Endothelial cell of umbilical vein (primary cell): Measurements from ENCODE around the gene UAP1L1. TPM values are rescaled to one million over a fixed set of nuclear protein-coding genes. Genes with fewer than 3 reads are reported as not detected.

ENCODE experiments used
- BruUV-seq: library from RNA; stranded (reverse); fragments of 400-500 nt; replicated peaks from 2 replicates; lab custom pipeline; 2021; lab: Mats Ljungman, UMichigan
- CTCF ChIA-PET: fragments of 300-600, 350-600 bp; sonication (Branson Sonifier 250); formaldehyde crosslinking; loops from one replicate; lab custom pipeline; 2021; ENCODE audit warnings: antibody characterized with exemption, inconsistent platforms; lab: Charles Lee
- POLR2A ChIA-PET: fragments of 300-600, 350-600 bp; sonication (Branson Sonifier 250); formaldehyde crosslinking; loops from one replicate; lab custom pipeline; 2021; ENCODE audit warnings: antibody characterized with exemption, inconsistent platforms; lab: Charles Lee
- DNase-seq: peaks from one replicate; pipeline ENCODE4 v3.0.0-alpha.2; 2011; ENCODE audit warnings: low read depth, low spot score
- FAIRE-seq: peaks from 2 replicates; lab custom pipeline; 2011; peaks lifted over from hg19 to GRCh38; lab: Jason Lieb, UNC
- H2AFZ ChIP-seq: 2 replicates; pipeline ENCODE4 v1.6.0; 2012; ENCODE audit warnings: low read depth, low read length, control low read depth, inconsistent platforms
- H3K27ac ChIP-seq: 2 replicates; pipeline ENCODE4 v1.5.1; 2011; ENCODE audit warnings: low read depth, mild to moderate bottlenecking, control low read depth, low read length, moderate library complexity; ENCODE audit not compliant: insufficient read depth
- H3K27me3 ChIP-seq, 2 experiments: 2 replicates each; pipeline versions ENCODE4 v1.6.0 to v1.6.1; 2011; ENCODE audit warnings: low read length in 2 of 2, mixed read lengths in 1 of 2; ENCODE audit not compliant: control insufficient read depth in 2 of 2, insufficient read depth in 2 of 2
- H3K36me3 ChIP-seq, 2 experiments: 2 replicates in 1 of 2; 3 replicates in 1 of 2; pipeline ENCODE4 v1.5.1; 2011; ENCODE audit warnings: low read length in 2 of 2, mild to moderate bottlenecking in 1 of 2, moderate library complexity in 1 of 2; ENCODE audit not compliant: control insufficient read depth in 2 of 2, insufficient read depth in 2 of 2; ENCODE audit errors: extremely low read depth in 1 of 2
- H3K4me1 ChIP-seq: 3 replicates; pipeline ENCODE4 v1.5.1; 2011; ENCODE audit warnings: mild to moderate bottlenecking, low read length; ENCODE audit not compliant: control insufficient read depth, insufficient read depth; ENCODE audit errors: extremely low read depth
- H3K4me2 ChIP-seq: 2 replicates; pipeline ENCODE4 v1.6.1; 2011; ENCODE audit warnings: low read length, control low read depth, mixed read lengths; ENCODE audit not compliant: insufficient read depth
- H3K4me3 ChIP-seq, 3 experiments: fragments of 200-600 bp in 1 of 3; sonication (generic), shearing (Covaris generic) in 1 of 3; replicated peaks in 1 of 3; 2 replicates each; pipeline ENCODE4 v1.5.1; 2011 to 2016; ENCODE audit warnings: control low read depth in 3 of 3, low read length in 3 of 3, mild to moderate bottlenecking in 2 of 3, inconsistent platforms in 1 of 3, low read depth in 1 of 3, moderate library complexity in 1 of 3; ENCODE audit not compliant: insufficient read depth in 1 of 3
- H3K79me2 ChIP-seq: 2 replicates; pipeline ENCODE4 v1.6.0; 2012; ENCODE audit warnings: low read length, inconsistent platforms; ENCODE audit not compliant: control insufficient read depth, insufficient read depth
- H3K9ac ChIP-seq: replicated peaks from 2 replicates; pipeline ENCODE3; 2011; ENCODE audit warnings: low read length, control low read depth; ENCODE audit not compliant: insufficient read depth; ENCODE audit errors: extremely low read depth
- H3K9me1 ChIP-seq: replicated peaks from 3 replicates; pipeline ENCODE4 v1.6.0; 2011; ENCODE audit warnings: mild to moderate bottlenecking, low read length; ENCODE audit not compliant: control insufficient read depth, insufficient read depth; ENCODE audit errors: extremely low read depth
- H3K9me3 ChIP-seq: replicated peaks from 2 replicates; pipeline ENCODE4 v1.5.1; 2012; ENCODE audit warnings: low read length, inconsistent platforms; ENCODE audit not compliant: control insufficient read depth, insufficient read depth
- H4K20me1 ChIP-seq: replicated peaks from 2 replicates; pipeline ENCODE3; 2011; ENCODE audit warnings: mild to moderate bottlenecking, low read length; ENCODE audit not compliant: control insufficient read depth, insufficient read depth; ENCODE audit errors: extremely low read depth
- EZH2 ChIP-seq: IDR thresholded peaks from 2 replicates; pipeline ENCODE4 v1.6.1; 2012; ENCODE audit warnings: borderline replicate concordance, low read depth, mild to moderate bottlenecking, moderate library complexity, low read length, inconsistent platforms; ENCODE audit not compliant: severe bottlenecking
- FOS ChIP-seq: IDR thresholded peaks from 2 replicates; pipeline ENCODE4 v1.6.1; 2011; ENCODE audit warnings: mild to moderate bottlenecking, low read length, moderate library complexity, borderline replicate concordance; ENCODE audit not compliant: insufficient read depth
- GATA2 ChIP-seq: IDR thresholded peaks from 2 replicates; pipeline ENCODE4 v1.7.0; 2011; ENCODE audit warnings: low read depth, mild to moderate bottlenecking, moderate library complexity, mixed read lengths, low read length; ENCODE audit not compliant: insufficient read length, insufficient read depth
- JUN ChIP-seq: IDR thresholded peaks from 2 replicates; pipeline ENCODE4 v1.6.1; 2011; ENCODE audit warnings: borderline replicate concordance, low read depth; ENCODE audit not compliant: insufficient read length, insufficient read depth
- MYC ChIP-seq: IDR thresholded peaks from one replicate; pipeline ENCODE4 v1.6.1; 2011; ENCODE audit warnings: mild to moderate bottlenecking, low read depth, low read length
- POLR2A ChIP-seq: IDR thresholded peaks from 2 replicates; pipeline ENCODE4 v1.6.1; 2012; ENCODE audit warnings: low read depth, mild to moderate bottlenecking, control low read depth, low read length
- POLR2AphosphoS5 ChIP-seq: IDR thresholded peaks from 2 replicates; pipeline ENCODE4 v1.6.1; 2012; ENCODE audit warnings: low read depth, mild to moderate bottlenecking, control low read depth, low read length, moderate library complexity; ENCODE audit not compliant: insufficient read depth
- dilution Hi-C: fragments of 300-500 bp; cut with MboI; formaldehyde crosslinking; loops from one replicate; pipeline ENCODE4 v1.15.0; 2019; ENCODE audit warnings: low sequenced_read_pairs; ENCODE audit not compliant: extremely low pct_ligation_motif_present
- intact Hi-C: fragments of 100-400 bp; cut with micrococcal nuclease; formaldehyde crosslinking; loops from one replicate; pipeline ENCODE4 v1.10.0; 2022
- polyA plus RNA-seq, 4 experiments: library from polyadenylated mRNA; depleted of rRNA in 3 of 4; stranded (reverse) in 3 of 4; unstranded in 1 of 4; fragments of >200 nt; gene quantifications; 2 replicates each; pipeline versions ENCODE4 v1.2.1 to v1.2.3, GENCODE V29; 2011 to 2012; ENCODE audit warnings: missing spikeins in 1 of 4
- total RNA-seq: library from RNA; stranded (reverse); gene quantifications from 2 replicates; pipeline ENCODE4 v1.2.3, GENCODE V29; 2021
- TF ChIP-seq, protein P1 (sequence below), 2 donors: IDR thresholded peaks; 1 replicate in 1 of 2; 2 replicates in 1 of 2; pipeline ENCODE4 v1.5.1; 2011; ENCODE audit warnings: low read length in 2 of 2, mild to moderate bottlenecking in 2 of 2, moderate library complexity in 2 of 2, control low read depth in 1 of 2, inconsistent platforms in 1 of 2, low read depth in 1 of 2; ENCODE audit not compliant: insufficient read depth in 1 of 2; ENCODE audit errors: extremely low read depth in 1 of 2
- TF ChIP-seq, protein P2 (sequence below): IDR thresholded peaks from 2 replicates; pipeline ENCODE4 v1.6.1; 2011; ENCODE audit not compliant: insufficient read depth, insufficient read length

Gene UAP1L1
- total and polyA plus RNA-seq, 2 donors (not counting 3 experiments of a cell fraction or from before 2014, with no cell fraction given): 26.0 to 41.7 TPM

DNA sequence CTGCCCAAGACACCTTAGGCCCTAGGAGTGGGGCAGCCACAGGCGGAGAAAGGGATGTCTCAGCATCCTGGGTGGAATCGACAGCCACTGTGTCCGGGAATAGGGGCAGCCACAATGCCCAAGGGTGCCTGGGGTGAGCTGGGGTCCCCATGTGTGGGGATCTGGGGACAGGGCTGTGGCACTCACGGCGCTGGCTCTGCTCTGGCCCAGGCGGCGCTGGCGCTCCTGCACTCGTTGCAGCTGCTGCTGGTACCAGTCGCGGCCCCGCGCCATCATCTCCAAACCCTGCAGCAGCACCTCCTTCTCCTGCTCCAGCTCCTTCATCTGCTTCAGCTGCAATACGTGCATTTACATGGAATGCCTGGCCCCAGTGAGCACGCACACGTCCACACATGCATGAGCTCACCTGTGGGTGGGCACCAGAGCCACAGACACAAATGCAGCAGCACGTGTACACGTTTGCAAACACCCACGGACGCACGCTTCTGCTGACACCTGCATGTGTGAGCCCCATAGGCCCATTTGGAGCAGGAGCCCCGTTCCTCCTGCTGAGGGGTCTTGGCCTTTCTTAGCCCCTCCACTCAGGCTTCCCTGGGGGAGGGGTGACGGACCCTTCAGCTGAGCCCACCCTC, 11.9 kb upstream of the UAP1L1 start:
- H2AFZ ChIP-seq: no peak overlapping the region
- intact Hi-C loops (no loop called here), dilution Hi-C loops (no loop called here)
- no peaks in the 10 kb centered on the region for H3K36me3 ChIP-seq
- POLR2A ChIA-PET: no interaction called here
- no peak overlapping the region for H3K27ac ChIP-seq
- no peaks in the 10 kb centered on the region for H3K9me1 ChIP-seq
- no peaks in the 10 kb centered on the region for H4K20me1 ChIP-seq
- H3K4me3 ChIP-seq: no peak overlapping the region
- TF ChIP-seq MYC (no peak), POLR2A (no peak), EZH2 (no peak), FOS (no peak), GATA2 (no peak), JUN (no peak), POLR2AphosphoS5 (no peak)
- TF ChIP-seq, protein P1, sequence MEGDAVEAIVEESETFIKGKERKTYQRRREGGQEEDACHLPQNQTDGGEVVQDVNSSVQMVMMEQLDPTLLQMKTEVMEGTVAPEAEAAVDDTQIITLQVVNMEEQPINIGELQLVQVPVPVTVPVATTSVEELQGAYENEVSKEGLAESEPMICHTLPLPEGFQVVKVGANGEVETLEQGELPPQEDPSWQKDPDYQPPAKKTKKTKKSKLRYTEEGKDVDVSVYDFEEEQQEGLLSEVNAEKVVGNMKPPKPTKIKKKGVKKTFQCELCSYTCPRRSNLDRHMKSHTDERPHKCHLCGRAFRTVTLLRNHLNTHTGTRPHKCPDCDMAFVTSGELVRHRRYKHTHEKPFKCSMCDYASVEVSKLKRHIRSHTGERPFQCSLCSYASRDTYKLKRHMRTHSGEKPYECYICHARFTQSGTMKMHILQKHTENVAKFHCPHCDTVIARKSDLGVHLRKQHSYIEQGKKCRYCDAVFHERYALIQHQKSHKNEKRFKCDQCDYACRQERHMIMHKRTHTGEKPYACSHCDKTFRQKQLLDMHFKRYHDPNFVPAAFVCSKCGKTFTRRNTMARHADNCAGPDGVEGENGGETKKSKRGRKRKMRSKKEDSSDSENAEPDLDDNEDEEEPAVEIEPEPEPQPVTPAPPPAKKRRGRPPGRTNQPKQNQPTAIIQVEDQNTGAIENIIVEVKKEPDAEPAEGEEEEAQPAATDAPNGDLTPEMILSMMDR (IDR thresholded peaks at IDR 0.05; ENCODE audit: extremely low read depth in 1 of 2, insufficient read depth in 1 of 2, low read depth in 1 of 2, low read length in 2 of 2): no peak
- TF ChIP-seq, protein P2, sequence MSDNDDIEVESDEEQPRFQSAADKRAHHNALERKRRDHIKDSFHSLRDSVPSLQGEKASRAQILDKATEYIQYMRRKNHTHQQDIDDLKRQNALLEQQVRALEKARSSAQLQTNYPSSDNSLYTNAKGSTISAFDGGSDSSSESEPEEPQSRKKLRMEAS: no peak
- DNase-seq (no peak), FAIRE-seq (no peak)
- H3K4me1 ChIP-seq: peaks cover 5% of the 10 kb centered on the region
- H3K79me2 ChIP-seq: peaks cover 9% of the 10 kb centered on the region
- H3K4me2 ChIP-seq: no peak overlapping the region
- no peaks in the 10 kb centered on the region for H3K27me3 ChIP-seq
- CTCF ChIA-PET: interaction anchor here (0.8 to 8.0 kb wide), 4 partner anchors 17 to 171 kb away, joined by 3 to 152 read pairs (median 22); partner anchors contain the start of gene NPDC1
- BruUV-seq: no TSS peak
- H3K9me3 ChIP-seq: no peaks in the 10 kb centered on the region
- no peak overlapping the region for H3K9ac ChIP-seq
